ENCODE results near the gene CALN1. TPM values are rescaled to one million over a fixed set of nuclear protein-coding genes. Genes with fewer than 3 reads are reported as not detected.

CALN1 gene
- total and polyA plus RNA-seq, 2 experiments from 2014 or later = 7.6 to 14.5 TPM

DNA sequence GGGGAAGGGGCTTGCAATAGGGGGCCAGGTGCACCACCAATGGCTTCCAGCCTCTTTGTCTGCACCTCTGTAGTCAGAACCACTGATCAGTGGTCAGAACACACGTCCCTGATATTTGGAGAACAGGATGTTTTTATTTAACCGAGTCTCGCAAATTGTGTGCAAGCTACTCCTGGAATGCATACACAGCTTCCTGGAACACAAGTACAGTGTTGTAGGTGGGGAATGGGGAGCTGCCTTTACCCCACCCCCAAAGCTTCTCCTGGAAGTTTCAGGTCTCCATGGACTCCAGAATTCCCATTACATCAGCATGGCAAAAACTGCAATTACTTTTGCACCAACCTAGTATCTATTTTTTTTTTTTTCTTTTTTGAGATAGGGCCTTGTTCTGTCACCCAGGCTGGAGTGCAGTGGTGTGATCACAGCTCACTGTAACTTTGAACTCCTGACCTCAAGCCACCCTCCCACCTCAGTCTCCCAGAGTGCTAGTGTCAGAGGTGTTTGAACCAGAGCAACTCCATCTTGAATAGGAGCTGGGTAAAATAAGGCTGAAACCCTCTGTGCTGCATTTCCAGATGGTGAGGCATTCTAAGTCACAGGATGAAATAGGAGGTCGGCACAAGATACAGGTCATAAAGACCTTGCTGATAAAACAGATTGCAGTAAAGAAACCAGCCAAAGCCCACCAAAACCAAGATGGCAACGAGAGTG lies 374.0 kb downstream of the CALN1 start:
- H3K36me3 Mint-ChIP-seq (ENCODE audit: low read depth) = peaks cover 10% of the 10 kb centered on the region
- DNase-seq (ENCODE audit: low spot score) (no peak), ATAC-seq (no peak)
- H3K27me3 ChIP-seq (ENCODE audit: insufficient read depth) = no peaks in the 10 kb centered on the region
- no peaks in the 10 kb centered on the region for H3K4me1 Mint-ChIP-seq
- no peak overlapping the region for H2AFZ ChIP-seq
- H3K27me3 Mint-ChIP-seq (ENCODE audit: insufficient read depth, low read depth, poor library complexity) = no peaks in the 10 kb centered on the region
- H4K20me1 ChIP-seq (replicated peaks; ENCODE audit: insufficient read depth) = no peaks in the 10 kb centered on the region
- H3K27ac Mint-ChIP-seq = no peak overlapping the region
- H3K27ac ChIP-seq (ENCODE audit: low read depth) = no peak overlapping the region
- H3K36me3 ChIP-seq (ENCODE audit: insufficient read depth) = no peaks in the 10 kb centered on the region
- no peak overlapping the region for H3K4me2 ChIP-seq
- peaks cover 6% of the 10 kb centered on the region; the same call in 1 of the 2 replicates for H3K9me2 ChIP-seq (ENCODE audit: insufficient read depth)
- H3K79me2 ChIP-seq (replicated peaks; ENCODE audit: insufficient read depth) = no peaks in the 10 kb centered on the region
- H3K4me1 ChIP-seq (ENCODE audit: insufficient read depth) = 0 out of 2 replicates have a peak, but pooled peaks cover 2% of the 10 kb centered on the region
- H3K9me3 Mint-ChIP-seq = 0 out of 3 replicates have a peak, but pooled peaks cover 3% of the 10 kb centered on the region
- H3F3A ChIP-seq (replicated peaks; ENCODE audit: low read depth) = no peaks in the 10 kb centered on the region
- H3K4me3 ChIP-seq = no peak overlapping the region
- TF ChIP-seq, protein P1, sequence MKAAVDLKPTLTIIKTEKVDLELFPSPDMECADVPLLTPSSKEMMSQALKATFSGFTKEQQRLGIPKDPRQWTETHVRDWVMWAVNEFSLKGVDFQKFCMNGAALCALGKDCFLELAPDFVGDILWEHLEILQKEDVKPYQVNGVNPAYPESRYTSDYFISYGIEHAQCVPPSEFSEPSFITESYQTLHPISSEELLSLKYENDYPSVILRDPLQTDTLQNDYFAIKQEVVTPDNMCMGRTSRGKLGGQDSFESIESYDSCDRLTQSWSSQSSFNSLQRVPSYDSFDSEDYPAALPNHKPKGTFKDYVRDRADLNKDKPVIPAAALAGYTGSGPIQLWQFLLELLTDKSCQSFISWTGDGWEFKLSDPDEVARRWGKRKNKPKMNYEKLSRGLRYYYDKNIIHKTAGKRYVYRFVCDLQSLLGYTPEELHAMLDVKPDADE (IDR thresholded peaks at IDR 0.05) = no peak
- TF ChIP-seq EZH2phosphoT487 (IDR thresholded peaks at IDR 0.05; ENCODE audit: unreplicated experiment) (no peak), ZNF331 (CRISPR knock-in tag; IDR thresholded peaks at IDR 0.05; ENCODE audit: low read depth) (no peak), ZNF114 (CRISPR knock-in tag; IDR thresholded peaks at IDR 0.05) (no peak), STAT1 (IDR thresholded peaks at IDR 0.05; ENCODE audit: unreplicated experiment) (no peak), NANOG (IDR thresholded peaks at IDR 0.05; ENCODE audit: borderline replicate concordance) (no peak), CREB1 (CRISPR knock-in tag; IDR thresholded peaks at IDR 0.05; ENCODE audit: low read depth) (no peak), JUNB (IDR thresholded peaks at IDR 0.05; ENCODE audit: unreplicated experiment) (no peak), POLR2AphosphoS5 (IDR thresholded peaks at IDR 0.05; ENCODE audit: low read depth) (no peak), EZH2 (IDR thresholded peaks at IDR 0.05; ENCODE audit: low read depth, unreplicated experiment) (no peak)
- TF ChIP-seq, protein P2, sequence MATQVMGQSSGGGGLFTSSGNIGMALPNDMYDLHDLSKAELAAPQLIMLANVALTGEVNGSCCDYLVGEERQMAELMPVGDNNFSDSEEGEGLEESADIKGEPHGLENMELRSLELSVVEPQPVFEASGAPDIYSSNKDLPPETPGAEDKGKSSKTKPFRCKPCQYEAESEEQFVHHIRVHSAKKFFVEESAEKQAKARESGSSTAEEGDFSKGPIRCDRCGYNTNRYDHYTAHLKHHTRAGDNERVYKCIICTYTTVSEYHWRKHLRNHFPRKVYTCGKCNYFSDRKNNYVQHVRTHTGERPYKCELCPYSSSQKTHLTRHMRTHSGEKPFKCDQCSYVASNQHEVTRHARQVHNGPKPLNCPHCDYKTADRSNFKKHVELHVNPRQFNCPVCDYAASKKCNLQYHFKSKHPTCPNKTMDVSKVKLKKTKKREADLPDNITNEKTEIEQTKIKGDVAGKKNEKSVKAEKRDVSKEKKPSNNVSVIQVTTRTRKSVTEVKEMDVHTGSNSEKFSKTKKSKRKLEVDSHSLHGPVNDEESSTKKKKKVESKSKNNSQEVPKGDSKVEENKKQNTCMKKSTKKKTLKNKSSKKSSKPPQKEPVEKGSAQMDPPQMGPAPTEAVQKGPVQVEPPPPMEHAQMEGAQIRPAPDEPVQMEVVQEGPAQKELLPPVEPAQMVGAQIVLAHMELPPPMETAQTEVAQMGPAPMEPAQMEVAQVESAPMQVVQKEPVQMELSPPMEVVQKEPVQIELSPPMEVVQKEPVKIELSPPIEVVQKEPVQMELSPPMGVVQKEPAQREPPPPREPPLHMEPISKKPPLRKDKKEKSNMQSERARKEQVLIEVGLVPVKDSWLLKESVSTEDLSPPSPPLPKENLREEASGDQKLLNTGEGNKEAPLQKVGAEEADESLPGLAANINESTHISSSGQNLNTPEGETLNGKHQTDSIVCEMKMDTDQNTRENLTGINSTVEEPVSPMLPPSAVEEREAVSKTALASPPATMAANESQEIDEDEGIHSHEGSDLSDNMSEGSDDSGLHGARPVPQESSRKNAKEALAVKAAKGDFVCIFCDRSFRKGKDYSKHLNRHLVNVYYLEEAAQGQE (IDR thresholded peaks at IDR 0.05; ENCODE audit: unreplicated experiment) = no peak
- TF ChIP-seq, protein P3, sequence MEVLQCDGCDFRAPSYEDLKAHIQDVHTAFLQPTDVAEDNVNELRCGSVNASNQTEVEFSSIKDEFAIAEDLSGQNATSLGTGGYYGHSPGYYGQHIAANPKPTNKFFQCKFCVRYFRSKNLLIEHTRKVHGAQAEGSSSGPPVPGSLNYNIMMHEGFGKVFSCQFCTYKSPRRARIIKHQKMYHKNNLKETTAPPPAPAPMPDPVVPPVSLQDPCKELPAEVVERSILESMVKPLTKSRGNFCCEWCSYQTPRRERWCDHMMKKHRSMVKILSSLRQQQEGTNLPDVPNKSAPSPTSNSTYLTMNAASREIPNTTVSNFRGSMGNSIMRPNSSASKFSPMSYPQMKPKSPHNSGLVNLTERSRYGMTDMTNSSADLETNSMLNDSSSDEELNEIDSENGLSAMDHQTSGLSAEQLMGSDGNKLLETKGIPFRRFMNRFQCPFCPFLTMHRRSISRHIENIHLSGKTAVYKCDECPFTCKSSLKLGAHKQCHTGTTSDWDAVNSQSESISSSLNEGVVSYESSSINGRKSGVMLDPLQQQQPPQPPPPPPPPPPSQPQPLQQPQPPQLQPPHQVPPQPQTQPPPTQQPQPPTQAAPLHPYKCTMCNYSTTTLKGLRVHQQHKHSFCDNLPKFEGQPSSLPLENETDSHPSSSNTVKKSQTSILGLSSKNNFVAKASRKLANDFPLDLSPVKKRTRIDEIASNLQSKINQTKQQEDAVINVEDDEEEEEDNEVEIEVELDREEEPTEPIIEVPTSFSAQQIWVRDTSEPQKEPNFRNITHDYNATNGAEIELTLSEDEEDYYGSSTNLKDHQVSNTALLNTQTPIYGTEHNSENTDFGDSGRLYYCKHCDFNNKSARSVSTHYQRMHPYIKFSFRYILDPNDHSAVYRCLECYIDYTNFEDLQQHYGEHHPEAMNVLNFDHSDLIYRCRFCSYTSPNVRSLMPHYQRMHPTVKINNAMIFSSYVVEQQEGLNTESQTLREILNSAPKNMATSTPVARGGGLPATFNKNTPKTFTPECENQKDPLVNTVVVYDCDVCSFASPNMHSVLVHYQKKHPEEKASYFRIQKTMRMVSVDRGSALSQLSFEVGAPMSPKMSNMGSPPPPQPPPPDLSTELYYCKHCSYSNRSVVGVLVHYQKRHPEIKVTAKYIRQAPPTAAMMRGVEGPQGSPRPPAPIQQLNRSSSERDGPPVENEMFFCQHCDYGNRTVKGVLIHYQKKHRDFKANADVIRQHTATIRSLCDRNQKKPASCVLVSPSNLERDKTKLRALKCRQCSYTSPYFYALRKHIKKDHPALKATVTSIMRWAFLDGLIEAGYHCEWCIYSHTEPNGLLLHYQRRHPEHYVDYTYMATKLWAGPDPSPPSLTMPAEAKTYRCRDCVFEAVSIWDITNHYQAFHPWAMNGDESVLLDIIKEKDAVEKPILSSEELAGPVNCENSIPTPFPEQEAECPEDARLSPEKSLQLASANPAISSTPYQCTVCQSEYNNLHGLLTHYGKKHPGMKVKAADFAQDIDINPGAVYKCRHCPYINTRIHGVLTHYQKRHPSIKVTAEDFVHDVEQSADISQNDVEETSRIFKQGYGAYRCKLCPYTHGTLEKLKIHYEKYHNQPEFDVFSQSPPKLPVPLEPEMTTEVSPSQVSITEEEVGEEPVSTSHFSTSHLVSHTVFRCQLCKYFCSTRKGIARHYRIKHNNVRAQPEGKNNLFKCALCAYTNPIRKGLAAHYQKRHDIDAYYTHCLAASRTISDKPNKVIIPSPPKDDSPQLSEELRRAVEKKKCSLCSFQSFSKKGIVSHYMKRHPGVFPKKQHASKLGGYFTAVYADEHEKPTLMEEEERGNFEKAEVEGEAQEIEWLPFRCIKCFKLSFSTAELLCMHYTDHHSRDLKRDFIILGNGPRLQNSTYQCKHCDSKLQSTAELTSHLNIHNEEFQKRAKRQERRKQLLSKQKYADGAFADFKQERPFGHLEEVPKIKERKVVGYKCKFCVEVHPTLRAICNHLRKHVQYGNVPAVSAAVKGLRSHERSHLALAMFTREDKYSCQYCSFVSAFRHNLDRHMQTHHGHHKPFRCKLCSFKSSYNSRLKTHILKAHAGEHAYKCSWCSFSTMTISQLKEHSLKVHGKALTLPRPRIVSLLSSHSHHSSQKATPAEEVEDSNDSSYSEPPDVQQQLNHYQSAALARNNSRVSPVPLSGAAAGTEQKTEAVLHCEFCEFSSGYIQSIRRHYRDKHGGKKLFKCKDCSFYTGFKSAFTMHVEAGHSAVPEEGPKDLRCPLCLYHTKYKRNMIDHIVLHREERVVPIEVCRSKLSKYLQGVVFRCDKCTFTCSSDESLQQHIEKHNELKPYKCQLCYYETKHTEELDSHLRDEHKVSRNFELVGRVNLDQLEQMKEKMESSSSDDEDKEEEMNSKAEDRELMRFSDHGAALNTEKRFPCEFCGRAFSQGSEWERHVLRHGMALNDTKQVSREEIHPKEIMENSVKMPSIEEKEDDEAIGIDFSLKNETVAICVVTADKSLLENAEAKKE (CRISPR knock-in tag; IDR thresholded peaks at IDR 0.05) = no peak
- TF ChIP-seq, protein P4, sequence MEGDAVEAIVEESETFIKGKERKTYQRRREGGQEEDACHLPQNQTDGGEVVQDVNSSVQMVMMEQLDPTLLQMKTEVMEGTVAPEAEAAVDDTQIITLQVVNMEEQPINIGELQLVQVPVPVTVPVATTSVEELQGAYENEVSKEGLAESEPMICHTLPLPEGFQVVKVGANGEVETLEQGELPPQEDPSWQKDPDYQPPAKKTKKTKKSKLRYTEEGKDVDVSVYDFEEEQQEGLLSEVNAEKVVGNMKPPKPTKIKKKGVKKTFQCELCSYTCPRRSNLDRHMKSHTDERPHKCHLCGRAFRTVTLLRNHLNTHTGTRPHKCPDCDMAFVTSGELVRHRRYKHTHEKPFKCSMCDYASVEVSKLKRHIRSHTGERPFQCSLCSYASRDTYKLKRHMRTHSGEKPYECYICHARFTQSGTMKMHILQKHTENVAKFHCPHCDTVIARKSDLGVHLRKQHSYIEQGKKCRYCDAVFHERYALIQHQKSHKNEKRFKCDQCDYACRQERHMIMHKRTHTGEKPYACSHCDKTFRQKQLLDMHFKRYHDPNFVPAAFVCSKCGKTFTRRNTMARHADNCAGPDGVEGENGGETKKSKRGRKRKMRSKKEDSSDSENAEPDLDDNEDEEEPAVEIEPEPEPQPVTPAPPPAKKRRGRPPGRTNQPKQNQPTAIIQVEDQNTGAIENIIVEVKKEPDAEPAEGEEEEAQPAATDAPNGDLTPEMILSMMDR (conservative IDR thresholded peaks at IDR 0.05; ENCODE audit: low read depth in 2 of 2) = no peak
- H3K4me3 Mint-ChIP-seq = no peak overlapping the region

Measured in GM23338 (cell line).